HG03342 (cell line): Measurements from ENCODE around the gene MROH7.

ENCODE experiments used
- ATAC-seq: cut with Tn5 transposase; IDR thresholded peaks from one replicate; pipeline ENCODE4 v1.9.1; 2021; ENCODE audit warnings: mild to moderate bottlenecking, moderate library complexity; ENCODE audit not compliant: unreplicated experiment

Gene MROH7

DNA sequence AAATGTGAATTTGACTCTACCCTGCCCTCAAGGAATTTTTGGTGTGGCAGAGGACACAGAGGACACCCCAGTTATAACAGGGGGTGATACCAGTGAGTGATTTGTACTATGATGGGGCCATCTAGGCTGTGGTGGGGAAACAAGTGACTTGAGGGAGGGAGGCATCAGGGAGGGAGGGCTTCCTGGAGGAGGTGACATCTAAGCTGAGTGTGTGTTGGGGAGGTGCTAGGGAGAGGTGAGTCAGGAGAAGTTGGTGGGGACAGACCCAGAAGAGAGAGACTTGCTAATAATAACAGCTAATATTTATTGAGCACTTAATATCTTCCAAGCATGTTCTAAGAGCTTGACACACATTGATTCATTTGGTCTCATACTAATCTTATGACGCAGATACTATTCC, 54.2 kb downstream of the MROH7 start:
- no peak for ATAC-seq

DNA sequence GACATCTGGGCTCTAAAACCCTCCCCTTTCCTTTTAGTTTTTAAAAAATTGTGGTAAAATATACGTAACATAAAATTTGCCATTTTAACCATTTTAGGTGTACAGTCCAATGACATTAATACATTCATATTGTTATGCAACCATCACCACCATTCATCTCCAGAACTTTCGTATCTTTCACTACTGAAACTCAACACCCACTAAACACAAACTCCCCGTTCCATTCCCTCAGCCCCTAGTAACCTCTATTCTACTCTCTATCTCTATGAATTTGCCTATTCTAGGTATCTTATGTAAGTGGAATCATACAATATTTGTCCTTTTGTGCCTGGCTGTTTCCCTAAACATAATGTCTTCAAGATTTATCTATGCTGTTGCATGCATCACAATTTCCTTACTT, 54.7 kb downstream of the MROH7 start:
- ATAC-seq = no peak

DNA sequence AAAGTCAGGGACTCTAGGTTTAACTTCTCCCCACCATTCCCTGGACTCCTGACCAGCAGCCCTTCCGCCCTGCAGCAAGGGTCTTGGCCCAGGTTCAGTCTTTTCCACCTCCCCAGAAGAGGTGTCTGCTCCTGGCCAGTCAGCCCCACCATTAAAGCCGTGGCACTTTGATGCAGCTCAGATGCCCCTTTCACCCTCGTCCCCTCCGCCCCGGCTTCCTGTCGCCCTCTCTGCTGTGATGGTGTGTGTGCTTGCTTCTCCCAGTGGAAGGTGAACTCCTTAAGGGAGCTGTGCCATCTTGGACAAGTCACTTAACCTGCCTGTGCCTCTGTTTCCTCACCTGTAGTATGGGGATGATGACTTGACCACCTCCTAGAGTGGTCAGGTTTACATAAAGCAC, 56.3 kb downstream of the MROH7 start:
- ATAC-seq = no peak

DNA sequence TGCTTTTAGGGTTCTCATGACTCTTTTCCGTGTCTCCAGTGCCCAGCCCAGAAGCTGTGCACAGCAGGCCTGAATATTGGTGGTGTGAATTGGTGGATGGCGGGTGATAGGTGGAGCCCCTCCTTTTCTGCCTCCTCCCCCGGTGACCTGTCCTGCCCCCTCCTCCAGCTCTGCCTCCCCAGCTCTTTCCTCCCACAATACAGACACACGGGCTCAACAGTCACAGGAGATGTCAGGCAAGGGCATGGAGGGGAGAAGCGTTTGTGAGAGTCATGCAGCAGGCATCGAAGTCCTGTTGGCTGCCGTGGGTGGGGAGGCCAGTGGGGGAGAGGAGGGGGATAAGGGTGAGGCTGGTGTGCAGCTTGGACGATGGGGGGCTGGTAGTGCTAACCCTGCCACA, 56.8 kb downstream of the MROH7 start:
- ATAC-seq = no peak

DNA sequence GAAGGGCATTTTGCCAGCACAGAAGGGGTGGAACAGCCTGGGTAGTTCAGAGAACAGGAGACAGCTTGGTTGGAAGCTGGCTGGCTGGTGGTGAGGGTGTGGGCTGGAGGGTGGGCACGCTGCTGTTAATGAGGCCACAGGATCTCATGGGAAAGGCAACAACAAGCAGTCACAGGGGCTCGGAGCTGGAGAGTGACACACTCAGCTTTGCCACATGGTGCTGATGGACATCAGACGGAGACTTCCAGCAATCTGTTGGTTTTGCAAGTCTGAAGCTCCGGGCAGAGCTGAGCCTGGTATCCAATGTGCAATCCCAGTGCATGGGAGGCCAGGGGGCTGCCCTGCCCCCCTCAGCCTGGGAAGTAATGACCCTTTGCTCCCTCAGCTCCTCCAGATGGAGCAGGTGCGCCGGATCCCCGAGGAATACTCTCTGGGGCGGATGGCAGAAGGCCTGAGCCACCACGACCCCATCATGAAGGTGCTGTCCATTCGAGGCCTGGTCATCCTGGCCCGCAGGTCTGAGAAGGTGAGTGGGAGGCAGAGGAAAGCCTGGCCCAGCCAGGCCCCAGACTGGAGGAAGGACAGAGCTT, 58.4 kb downstream of the MROH7 start:
- no peak for ATAC-seq

DNA sequence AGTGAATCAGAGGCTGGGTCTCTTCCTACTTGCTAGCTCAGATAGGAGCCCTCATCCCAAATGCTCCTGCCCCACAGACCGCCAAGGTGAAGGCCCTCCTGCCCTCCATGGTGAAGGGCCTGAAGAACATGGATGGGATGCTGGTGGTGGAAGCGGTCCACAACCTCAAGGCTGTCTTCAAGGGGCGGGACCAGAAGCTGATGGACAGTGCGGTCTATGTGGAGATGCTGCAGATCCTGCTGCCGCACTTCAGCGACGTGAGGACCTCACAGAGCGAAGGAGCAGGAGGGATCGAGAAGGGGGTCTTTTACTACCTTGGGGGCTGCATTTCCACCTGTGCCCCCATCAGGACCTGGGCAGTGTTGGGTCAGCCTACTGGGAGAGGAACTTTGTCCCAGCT, 59.5 kb downstream of the MROH7 start:
- ATAC-seq = no peak

DNA sequence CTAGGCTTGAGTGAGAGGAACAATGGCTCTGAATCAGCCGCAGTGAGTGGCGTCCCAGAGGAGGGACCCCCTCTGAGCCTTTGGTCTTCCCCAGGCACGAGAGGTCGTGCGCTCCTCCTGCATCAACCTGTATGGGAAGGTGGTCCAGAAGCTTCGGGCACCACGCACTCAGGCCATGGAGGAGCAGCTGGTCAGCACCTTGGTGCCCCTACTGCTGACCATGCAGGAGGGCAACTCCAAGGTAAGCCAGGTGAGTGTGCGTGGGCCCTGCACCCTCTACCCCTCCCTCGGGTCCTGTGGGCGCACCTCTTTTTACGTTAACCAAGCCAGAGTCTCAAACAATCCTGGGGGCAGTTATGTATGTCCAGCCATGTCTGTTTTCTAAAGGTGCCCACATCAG, 60.4 kb downstream of the MROH7 start:
- ATAC-seq = no peak

DNA sequence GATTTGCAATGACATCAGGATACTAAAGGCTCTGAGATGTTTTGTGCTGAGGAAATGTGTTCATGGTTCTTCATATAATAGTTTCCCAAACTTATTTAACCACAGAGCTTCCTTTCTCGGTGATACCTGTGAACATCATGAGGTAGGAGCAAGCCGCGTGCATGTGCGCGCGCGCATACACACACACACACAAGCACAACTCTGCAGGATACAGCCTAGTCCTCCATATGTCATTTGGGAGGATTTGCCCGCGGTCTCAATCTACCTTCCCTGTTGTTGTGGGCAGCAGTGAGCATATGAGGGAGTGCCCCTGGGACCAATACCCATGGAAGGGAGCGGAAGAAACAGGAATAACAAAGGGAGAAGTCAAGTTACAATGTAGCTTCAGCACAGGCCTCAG, 61.9 kb downstream of the MROH7 start:
- ATAC-seq = no peak

DNA sequence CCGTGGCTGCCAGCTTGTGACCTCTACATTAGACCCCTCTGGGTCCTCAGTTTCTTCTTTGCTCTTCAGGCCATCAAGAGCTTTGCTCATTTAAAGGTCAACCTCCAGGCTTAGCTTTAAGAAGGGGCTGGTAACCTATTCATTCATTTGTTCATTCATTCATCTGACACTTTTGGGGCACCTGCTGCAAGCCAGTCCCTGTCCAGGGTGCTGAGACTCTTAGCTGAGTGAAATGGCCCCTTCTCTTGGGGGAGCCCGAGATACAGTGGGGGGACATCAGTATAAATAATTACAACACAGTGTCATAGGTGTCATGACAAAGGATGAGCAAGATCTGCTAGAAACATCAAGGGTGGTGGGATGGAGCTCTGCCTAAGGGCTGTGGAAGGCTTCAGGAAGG, 63.6 kb downstream of the MROH7 start:
- no peak for ATAC-seq

DNA sequence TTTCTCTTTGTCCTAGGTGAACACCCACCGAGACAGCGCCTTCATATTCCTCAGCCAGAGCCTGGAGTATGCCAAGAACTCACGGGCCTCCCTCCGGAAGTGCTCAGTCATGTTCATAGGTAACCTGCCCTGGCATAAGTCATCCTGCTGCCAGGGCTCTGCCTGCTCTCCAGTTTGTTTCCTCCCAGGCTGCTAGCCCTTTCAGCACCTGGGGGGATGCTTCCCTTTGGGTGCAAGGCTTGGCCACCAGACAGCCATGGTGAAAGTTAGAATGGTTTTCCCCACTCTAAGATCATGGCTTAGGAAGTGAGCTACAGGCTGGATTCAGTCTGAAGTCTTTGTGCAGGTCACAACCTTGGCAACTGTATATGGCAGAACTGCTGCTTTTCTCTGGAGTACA, 64.8 kb downstream of the MROH7 start:
- ATAC-seq = no peak

DNA sequence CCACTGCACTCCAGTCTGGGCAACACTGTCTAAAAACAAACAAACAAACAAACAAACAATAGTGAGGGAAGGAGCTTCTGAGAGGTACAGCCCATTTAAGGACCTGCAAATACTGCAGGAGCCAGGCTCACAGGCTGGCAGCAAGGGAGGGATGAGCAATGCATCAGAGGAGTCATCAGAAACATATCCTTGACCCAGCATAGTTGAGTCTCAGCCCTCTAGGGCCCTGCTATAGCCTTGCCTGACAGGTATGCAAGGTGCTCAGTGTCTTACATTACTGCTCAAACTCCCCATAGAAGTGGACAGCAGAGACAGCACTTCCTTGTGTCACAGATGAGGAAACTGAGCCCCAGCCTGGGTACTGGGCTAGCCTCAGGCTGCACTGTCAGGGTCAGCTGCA, 66.8 kb downstream of the MROH7 start:
- no peak for ATAC-seq

DNA sequence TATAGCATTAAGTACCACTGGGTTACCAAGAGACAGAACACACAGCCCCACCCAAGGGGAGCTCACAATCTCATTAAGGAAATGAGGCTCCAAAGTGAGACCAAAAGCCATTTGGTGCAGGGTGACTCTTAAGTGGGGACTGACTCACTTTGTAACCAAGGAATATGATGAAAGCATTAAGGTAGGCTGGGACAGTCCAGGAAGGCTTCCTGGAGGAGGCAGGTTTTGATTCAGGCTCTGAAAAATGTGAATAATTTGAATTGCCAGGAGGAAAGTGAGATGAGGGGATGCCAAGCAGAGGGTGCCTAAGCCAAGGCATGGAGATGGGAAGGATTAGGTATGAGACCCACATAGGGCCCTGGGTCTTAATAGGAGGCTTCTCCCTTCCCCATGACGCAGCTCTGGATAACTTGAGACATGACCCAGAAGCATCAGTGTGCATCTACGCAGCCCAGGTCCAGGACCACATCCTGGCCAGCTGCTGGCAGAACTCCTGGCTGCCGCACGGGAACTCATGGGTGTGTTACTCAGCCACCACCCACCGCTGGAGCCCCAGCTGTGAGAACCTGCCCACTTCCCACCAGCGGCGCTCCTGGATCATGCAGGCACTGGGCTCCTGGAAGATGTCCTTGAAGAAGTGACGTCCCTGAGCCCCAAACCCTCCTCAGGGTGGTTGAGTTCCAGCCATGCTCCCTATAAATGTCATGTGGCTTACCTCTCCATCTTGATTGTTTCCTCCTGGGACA, 68.1 kb downstream of the MROH7 start:
- no peak for ATAC-seq

DNA sequence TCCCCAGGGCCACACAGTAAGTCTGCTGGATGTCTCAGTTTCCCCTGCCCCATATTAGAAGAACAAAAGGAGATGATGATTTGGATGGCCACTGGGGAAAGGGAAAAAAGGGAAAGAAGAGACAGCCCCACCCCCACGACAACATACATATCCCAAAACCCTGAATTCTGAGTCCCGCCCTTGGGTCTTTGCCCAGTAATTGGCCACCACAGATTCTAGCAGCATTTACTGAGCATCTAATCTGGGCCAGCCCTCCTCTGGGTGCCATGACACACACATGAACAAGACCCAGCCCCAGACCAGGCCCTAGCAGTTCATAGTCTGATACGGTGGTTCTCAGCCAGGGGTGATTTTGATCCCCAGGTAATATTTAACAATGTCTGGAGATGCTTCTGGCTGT, 68.8 kb downstream of the MROH7 start:
- no peak for ATAC-seq

DNA sequence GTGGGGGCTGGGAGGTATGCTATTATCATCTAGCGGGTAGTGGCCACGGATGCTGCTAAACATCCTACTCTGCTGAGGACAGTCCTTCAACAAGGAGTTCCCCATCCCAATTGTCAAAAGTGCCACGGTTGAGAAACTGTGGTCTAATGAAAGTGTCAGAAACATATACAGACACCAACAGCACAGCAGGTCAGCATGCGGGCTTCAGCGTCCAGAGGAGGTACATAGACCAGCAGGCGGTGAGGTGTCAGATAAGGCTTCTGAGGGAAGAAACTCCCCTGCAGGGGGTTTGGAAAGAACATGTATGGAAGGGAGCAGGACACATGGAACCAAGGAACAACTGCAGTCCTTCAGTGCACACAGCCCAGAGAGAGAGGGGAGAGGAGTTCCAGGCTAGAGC, 69.3 kb downstream of the MROH7 start:
- no peak for ATAC-seq

DNA sequence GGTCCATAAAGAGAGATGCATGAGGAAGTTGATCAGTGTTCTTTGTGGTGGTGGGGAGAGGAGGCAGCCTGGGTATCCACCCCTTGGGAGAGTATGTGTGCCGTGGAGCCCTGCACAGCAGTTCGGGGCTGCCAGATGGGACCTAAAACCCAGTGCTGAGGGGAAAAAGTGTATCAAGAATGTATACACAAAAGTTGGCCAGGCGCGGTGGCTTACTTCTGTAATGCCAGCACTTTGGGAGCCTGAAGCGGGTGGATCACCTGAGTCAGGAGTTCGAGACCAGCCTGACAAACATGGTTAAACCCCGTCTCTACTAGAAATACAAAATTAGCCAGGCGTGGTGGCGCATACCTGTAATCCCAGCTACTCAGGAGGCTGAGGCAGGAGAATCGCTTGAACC, 70.0 kb downstream of the MROH7 start:
- ATAC-seq = no peak

DNA sequence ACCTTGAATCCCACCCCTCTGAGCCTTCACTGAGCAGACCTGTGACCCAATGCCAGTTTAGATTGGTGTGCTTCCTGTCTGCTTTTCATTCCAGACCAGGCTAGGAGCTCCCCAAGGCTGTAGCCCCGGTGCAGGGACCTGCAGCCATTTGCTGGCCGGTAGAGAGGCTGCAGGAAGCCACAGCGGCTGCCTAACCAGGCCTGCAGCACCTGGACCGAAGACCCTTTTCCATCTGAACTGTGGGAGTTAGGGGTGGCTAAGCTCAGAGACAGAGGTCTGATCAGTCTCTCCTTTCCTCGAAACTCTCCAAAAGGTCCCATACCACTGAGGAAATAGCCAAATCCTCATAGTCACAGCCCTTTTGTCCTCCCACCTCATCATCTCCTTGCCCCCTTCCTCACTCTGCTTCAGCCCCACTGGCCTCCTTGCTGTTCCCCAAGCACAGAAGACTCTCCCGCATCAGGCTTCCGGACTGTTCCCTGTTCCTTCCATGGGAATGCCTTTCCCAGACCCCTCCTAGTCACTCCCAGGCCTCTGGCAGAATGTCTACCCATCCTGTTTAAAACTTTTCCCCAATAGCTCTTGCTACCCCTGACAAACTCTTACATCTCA, 73.4 kb downstream of the MROH7 start:
- no peak for ATAC-seq

DNA sequence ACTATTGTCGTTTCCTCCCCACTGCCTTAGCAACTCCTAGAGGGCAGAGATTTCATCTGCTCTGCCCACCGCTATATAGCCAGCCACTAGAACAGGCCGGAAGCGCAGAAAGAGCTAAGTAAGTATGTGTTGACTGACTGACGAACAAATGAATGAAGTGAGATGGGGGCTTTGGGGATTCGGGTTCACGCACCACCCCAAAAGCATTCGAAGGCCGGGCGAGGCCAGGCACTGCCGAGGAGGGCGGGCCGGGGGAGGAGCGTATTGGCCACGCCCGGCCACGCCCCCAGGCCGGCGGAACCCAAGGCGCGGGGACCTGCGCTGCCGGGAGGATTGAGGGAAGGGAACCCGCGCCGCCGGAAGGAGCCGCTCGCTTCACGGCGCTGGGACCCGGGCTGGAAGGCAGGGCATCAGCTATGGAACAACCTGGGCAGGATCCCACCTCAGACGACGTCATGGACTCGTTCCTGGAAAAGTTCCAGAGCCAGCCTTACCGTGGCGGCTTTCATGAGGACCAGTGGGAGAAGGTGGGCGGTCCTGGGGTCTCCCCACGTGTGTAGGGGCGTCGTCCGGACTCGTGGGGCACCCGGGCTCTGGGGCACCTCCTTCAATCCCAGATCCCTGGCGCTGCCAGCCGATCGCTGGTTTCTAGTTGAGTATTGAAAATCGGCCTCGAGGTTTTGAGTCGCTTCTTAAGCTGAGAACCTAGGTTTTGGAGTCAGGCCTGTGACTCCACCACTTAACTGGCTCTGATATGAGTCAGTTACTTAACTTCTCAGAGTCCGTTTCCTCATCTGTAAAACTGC, 74.1 kb downstream of the MROH7 start, which contains the start of gene TTC4:
TSS of gene TTC4 (plus strand) at position 369 of the 806 bp plus-strand sequence. CDS start at position 417, 48 bp downstream.
- peak; percentile 93 for ATAC-seq

DNA sequence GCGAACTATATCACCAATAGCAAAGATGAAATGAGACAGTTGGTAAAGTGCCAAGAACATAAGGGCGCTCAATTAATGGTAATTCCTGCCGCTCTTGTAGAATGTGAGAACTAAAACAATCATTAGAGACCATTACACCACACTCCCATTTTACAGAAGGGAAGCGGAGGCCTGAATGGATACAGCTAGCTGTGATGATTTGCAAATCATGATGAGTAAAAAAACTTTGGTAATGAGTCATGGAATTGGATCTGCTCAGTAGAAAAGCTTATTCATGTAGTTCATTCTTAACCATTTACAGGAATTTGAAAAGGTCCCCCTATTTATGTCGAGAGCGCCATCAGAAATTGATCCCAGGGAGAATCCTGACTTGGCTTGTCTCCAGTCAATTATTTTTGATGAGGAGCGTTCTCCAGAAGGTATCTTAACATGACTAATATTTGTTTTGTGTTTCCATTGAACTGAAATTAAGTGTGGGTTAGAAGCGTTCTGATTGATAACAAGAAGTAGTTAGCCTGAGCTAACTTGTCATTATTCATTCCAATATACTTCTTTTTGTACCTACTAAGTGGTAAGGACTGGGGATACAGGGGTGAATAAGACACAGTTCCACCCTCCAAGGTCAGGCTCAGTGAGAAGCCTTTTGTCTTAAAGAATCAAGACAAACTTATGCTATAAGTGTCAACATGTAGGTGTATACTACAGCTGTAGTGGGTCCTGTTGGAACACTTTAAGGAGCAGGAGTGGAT, 74.9 kb downstream of the MROH7 start:
- no peak for ATAC-seq

DNA sequence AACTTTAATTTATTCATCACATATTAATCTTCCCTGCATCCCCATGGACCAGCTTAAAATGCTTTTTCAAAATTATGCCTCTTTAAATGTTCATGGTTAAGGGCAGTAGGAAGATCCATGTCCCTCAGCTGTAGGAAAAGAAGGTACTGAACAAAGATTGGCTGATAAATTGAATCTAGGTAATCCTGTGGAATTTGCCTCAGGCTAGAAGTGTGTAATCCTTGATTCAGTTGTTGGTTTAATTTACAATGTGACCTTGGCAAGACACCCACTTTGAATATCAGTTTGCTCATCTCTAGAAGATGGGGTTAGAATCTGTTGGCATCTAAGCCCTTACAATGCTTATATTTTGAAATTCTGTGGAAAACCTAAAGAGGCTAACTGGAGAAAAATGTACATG, 80.1 kb downstream of the MROH7 start:
- ATAC-seq = no peak

DNA sequence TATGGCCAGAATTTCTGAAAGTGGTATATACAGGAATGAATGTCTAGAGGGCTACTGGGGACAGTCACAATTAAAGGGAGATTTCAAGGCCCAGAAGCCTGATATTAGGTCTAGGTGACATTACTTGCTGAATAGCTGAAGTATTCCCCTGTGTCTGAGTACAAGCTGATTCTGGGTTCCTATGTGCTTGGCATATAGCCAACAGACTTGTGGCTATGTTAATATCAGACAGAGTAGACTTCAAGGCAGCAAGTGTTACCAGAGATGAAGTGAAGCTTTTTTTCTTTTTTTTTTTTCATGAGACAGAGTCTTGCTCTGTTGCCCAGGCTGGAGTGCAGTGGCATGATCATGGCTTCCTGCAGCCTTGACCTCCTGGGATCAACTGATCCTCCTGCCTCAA, 82.4 kb downstream of the MROH7 start:
- ATAC-seq = no peak

DNA sequence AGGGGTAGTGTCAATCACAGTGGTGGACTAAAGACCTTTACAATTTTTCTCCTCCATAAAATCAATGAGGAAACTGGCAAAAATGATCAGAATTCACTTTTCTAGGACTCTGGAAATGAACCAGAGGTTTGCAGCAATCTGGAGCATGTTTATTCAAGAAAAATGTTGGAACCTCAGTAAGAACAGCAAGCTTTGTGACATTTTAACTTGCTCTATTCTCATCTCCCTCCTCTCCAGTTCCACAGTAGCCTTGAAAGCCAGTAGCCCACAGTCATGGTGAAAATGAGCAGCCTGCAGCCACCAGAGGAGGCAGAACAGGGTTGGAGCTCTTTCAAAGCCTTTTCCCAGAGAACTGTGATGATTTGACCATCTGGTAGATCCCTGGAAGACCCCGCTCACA, 83.2 kb downstream of the MROH7 start:
- ATAC-seq = no peak
